ENCODE results near the gene FAM210A.

Gene FAM210A

GRCh38 chr18:13617826-13618515 is 108.4 kb downstream of the FAM210A start:
- FAIRE-seq (no peak), DNase-seq (ENCODE audit: insufficient read length, low spot score) (no peak)
- no peak for TF ChIP-seq POLR2A (IDR thresholded peaks at IDR 0.05; ENCODE audit: low read depth, low read length)

GRCh38 chr18:13616525-13617035 is 109.8 kb downstream of the FAM210A start:
- no peak for FAIRE-seq
- TF ChIP-seq POLR2A (IDR thresholded peaks at IDR 0.05; ENCODE audit: low read depth, low read length): no peak

GRCh38 chr18:13616041-13616440 is 110.3 kb downstream of the FAM210A start:
- DNase-seq (ENCODE audit: insufficient read length, low spot score): no peak
- no peak for TF ChIP-seq POLR2A (IDR thresholded peaks at IDR 0.05; ENCODE audit: low read depth, low read length)
- FAIRE-seq: no peak

More at GRCh38 chr18:13616525-13617035, 109.8 kb downstream of the FAM210A start:
- no peak for DNase-seq (ENCODE audit: insufficient read length, low spot score)

- no peak for TF ChIP-seq POLR2A (IDR thresholded peaks at IDR 0.05; ENCODE audit: low read depth, low read length)
- DNase-seq (ENCODE audit: insufficient read length, low spot score) (no peak), FAIRE-seq (no peak)
Measured at GRCh38 chr18:13615432-13615861, 110.9 kb downstream of the FAM210A start.

- FAIRE-seq (no peak), DNase-seq (ENCODE audit: insufficient read length, low spot score) (no peak)
- TF ChIP-seq POLR2A (IDR thresholded peaks at IDR 0.05; ENCODE audit: low read depth, low read length): no peak
Measured at GRCh38 chr18:13614641-13615288, 111.6 kb downstream of the FAM210A start.

- no peak for FAIRE-seq
- no peak for TF ChIP-seq POLR2A (IDR thresholded peaks at IDR 0.05; ENCODE audit: low read depth, low read length)
Measured at GRCh38 chr18:13613591-13614501, 112.5 kb downstream of the FAM210A start.

More at GRCh38 chr18:13613591-13614501, 112.5 kb downstream of the FAM210A start:
- DNase-seq (ENCODE audit: insufficient read length, low spot score): no peak
